GM10266 (cell line): Measurements from ENCODE around the gene RYR3.

Experiments used
- DNase-seq: peaks from one replicate; pipeline ENCODE4 v3.0.0; 2012; ENCODE audit errors: extremely low spot score
- TF ChIP-seq, protein P1 (sequence below): IDR thresholded peaks from 2 replicates; pipeline ENCODE4 v1.5.1; 2012; ENCODE audit warnings: mild to moderate bottlenecking, low read depth; ENCODE audit not compliant: control insufficient read depth, insufficient read depth; ENCODE audit errors: missing control alignments

RYR3 gene

DNA sequence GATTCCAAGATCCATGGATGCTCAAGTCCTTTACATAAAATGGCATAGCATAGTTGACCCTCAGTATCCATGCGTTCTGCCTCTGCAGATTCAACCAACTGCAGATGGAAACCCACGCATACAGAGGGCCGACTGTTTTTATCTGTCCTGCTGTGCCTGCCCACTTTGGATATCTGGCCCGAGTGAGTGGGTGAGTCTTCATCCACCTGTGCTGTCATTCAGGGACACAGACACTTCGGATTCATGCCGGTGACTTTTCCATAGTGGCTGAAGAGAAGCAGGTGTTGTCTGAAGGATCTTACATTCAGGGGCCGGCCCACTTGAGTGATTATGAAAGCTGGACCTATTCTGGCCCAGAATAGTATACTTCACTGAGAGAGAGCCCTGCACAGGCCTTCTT, 85.1 kb downstream of the RYR3 start:
- TF ChIP-seq, protein P1, sequence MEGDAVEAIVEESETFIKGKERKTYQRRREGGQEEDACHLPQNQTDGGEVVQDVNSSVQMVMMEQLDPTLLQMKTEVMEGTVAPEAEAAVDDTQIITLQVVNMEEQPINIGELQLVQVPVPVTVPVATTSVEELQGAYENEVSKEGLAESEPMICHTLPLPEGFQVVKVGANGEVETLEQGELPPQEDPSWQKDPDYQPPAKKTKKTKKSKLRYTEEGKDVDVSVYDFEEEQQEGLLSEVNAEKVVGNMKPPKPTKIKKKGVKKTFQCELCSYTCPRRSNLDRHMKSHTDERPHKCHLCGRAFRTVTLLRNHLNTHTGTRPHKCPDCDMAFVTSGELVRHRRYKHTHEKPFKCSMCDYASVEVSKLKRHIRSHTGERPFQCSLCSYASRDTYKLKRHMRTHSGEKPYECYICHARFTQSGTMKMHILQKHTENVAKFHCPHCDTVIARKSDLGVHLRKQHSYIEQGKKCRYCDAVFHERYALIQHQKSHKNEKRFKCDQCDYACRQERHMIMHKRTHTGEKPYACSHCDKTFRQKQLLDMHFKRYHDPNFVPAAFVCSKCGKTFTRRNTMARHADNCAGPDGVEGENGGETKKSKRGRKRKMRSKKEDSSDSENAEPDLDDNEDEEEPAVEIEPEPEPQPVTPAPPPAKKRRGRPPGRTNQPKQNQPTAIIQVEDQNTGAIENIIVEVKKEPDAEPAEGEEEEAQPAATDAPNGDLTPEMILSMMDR, result no peak
- DNase-seq, result no peak

DNA sequence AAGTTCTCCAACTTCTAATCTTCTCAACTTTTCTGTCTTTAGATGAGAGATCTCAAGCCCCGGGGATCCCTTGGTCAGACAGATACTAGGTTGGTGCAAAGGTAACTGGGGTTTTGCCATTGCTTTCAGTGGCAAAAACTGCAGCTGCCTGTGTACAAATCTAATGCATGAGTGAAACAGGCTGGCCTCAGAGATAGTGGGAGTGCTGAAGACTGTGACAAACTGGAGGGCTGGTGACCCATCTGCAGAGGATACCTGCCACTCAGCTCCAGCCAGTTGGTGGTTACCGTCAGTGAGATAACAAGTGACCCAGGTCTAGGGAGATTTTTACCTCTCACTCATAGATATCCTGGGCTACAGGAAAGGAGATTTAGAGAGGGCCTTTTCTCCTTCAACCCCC, 85.7 kb downstream of the RYR3 start:
- no peak for DNase-seq
- TF ChIP-seq, protein P1, result no peak

DNA sequence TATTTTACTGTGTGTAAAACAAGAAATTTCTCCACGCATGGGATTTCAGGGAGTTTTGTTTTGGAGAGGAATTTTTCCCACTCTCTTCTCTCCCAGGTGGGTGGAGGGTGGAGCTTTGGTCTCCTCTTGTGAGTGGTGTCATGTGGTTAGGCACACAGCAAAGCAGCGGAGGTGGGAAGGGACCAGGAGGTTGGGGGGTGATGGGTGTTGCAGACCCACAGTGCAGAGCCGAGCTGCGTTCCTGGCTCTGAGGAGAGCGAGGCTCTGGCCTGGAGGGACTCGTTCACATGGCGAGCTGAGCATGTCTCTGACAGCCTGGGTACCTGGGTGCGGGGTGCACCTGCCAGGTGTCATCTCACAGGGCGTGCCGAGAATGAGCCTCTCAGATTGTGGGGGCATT, 87.8 kb downstream of the RYR3 start:
- DNase-seq, result no peak
- TF ChIP-seq, protein P1, result no peak

DNA sequence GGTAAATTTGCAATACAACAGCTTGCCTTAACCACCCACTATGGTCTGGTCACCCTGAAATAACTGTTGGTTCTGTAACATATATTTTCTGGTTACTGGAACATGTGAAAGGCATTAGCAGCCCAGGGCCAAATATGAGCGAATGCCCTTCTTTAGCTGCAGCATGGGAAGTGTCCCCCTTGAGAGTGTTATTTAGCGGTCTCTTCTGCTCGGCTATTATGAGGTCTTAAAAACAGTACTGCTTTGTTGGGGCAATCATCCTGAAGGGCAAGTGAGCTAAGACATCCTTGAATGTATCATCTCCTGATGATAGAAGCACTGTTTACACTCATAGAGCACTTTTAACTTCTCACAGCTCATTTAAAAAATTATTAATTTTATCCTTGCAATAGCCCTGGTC, 90.2 kb downstream of the RYR3 start:
- TF ChIP-seq, protein P1, result no peak
- no peak for DNase-seq

DNA sequence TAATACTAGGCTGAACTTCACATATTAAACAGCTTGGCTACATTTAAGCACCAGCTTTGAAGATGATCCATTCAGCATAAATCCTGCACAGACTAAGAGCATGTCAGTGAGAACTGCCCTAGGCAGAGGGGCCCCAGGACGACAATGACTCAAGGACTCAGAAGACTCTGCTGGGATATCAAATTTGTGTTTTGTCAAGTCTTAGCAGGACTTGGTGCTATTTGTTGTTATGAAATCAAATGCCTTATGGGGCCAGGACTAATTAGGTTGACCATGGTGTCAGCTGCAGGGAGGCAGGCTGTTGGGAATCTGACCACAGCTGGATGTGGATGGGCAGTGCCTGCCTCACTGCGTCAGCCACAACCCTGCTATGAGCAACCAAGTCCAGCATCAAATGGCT, 91.8 kb downstream of the RYR3 start:
- no peak for DNase-seq
- TF ChIP-seq, protein P1, result no peak

DNA sequence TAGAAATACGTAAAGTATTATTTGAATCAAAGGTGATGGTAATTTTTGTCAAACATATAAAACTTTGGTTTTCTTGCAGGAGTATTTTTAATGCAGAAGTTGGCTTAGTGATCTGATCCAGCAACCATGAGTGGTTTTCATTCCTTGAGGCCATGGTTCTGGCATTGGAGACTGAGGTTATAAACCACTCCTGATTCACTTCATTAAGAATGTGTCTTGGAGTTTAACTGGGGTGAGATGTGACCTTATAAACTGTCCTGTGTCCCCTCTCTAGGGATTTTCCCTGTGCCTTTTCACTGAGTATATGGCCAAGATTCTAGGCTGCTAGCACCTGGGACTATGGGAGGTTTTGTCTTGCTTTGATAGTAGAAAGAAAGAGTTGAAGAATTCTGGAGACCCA, 94.3 kb downstream of the RYR3 start:
- no peak for DNase-seq
- TF ChIP-seq, protein P1, result no peak

DNA sequence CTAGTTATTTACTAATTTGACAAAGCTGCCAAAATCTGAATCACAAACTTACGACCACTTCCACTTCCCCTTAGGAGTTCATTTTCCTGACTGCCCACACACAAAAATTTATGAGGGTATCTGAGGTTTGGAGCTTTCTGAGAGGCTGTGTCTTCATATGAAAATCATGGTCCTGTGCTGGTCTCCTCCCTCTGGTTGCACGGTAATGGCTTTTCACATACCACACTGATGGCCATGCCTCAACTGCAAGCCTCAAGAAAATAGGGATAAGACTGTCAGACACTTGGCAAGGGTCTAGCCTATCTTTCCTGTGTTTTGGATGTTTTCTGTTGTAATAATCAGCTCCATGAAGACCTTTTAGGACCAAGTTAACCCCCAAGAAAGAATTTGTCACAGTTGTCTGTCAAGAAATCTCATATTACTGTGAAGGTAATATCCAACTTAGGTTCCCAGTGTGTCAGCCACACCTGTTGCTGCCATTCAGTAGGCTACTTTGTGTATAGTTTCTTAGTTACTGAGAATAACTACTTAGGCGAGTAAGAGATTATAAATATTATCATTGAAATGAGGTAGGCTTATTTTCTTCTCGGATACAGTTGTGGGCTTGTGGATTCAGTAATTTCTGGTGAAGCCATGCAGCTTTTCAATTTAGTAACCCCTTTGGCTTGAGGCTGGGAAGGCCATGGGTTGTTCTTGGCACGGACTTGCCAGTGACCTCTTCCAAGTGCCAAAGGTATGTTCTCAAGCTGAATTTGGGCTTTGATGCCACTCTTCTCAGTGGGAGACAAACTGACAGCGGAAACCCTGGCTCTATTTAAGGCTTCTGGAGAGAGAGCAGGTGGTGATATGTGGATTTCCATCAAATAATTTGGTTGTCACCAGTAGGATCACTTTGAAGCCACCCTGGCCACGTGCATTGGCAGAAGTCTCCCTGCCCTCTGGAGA, 101.1 kb downstream of the RYR3 start:
- TF ChIP-seq, protein P1, result no peak
- DNase-seq, result no peak
